HuH-7 (cell line): Measurements from ENCODE around the gene CEMIP.

ENCODE experiments used
- DNase-seq: peaks from one replicate; pipeline ENCODE4 v3.0.0; 2011; ENCODE audit warnings: low spot score

The CEMIP gene

GRCh38 chr15:80929689-80930088 lies 150.5 kb downstream of the CEMIP start:
- DNase-seq = no peak

DNA sequence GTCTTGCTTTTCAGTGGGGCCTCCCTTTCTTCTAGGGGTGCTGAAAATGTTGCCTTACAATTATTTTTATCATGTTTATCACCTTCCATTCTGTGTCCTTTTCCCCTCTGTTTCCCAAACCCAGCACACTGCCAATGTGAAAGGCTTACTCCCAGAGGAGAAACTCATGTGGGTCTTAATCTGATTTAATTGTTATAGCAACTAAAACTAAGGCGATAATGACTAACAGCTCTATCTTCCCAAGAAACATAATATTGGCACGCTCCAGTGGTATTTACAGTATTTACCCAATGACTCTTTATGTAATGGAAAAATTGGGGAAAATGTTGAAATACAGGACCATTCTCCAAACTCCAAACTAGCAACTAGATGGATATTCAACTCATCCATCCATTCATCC lies 152.0 kb downstream of the CEMIP start:
- DNase-seq = no peak

DNA sequence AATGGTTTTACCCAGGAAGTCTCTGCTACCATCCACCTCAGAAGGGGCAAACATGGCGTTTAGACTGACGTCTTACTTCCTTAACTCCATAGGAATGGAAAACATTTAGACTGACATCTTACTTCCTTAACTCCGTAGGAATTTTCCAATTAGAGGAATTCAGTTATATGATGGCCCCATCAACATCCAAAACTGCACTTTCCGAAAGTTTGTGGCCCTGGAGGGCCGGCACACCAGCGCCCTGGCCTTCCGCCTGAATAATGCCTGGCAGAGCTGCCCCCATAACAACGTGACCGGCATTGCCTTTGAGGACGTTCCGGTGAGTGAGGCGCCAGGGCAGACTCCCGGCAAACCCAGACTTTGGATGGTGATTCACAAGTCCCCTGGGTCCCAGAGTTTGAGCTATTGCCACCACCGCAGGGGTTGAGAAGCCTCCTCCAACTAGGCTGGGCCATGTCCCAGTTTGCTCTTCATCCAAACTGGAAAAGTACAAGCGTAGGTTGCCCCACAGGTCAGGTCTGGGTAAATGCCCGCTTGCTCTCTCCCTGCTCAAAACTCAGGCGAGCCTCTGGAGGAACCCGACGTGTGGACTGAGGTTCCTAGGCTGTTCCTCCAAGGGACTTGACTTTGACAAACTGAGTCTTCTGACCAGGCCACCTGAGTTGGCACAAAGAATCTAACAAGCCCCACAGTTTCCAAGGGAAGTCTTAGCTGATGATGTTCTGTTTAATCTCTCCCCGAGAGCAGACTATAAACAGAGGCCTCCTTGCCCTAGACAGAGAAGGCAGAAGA lies 152.7 kb downstream of the CEMIP start:
- DNase-seq = no peak

- no peak for DNase-seq
Observed at GRCh38 chr15:80932513-80932815, 153.3 kb downstream of the CEMIP start.

- DNase-seq = no peak
Observed at GRCh38 chr15:80932989-80933388, 153.8 kb downstream of the CEMIP start.

DNA sequence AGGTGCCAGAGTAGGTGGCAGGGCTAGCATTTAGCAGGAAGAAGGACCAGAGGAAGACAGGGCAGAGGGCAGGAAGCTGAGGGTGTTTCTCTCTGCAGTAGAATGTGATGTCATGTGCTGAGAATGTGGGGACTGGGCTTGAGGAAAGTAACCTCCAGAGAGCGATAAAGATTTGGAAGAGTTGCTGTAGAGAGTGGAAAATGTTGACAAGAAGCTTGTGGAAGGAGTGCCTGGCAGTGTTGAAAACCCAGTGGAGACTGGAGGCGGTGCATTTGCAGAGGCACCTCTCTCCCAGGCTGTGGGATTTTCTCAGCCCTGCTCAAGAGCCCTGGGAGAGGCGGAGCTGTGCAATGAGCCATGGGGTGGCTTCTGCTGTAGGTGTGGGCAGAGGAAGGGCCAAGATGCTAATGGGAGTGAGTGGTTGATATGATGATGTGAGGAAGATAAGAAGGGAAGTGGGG lies 155.6 kb downstream of the CEMIP start:
- no peak for DNase-seq

DNA sequence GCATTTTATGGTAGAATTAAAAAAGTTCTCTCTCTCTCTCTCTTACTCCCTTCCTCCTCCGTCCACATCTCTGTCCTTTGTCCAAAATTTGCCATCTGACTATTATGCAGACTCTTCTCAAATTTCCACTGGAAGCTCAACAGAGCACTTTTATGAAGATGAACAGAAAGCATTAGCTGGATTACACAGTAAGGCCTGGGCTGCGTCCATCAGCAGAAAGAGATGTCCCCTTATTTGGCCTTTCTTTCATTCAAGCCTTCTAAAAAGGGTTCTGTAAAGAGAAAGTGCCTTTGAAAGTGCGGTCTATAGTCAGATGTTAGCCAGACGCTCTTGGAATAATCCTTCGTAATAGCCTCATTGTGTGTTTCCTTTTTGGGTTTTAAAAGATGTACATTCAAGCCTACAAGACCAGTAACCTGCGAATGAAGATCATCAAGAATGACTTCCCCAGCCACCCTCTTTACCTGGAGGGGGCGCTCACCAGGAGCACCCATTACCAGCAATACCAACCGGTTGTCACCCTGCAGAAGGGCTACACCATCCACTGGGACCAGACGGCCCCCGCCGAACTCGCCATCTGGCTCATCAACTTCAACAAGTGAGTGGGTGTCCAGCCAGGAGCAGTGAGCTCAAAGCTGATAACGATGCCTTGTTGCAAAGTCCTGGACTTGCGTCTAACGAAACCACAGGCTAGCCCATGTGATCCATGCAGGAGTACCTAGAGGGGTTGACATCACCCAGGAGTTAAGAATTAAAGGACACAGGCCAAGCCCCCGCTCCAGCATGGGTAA lies 157.3 kb downstream of the CEMIP start:
- no peak for DNase-seq

DNA sequence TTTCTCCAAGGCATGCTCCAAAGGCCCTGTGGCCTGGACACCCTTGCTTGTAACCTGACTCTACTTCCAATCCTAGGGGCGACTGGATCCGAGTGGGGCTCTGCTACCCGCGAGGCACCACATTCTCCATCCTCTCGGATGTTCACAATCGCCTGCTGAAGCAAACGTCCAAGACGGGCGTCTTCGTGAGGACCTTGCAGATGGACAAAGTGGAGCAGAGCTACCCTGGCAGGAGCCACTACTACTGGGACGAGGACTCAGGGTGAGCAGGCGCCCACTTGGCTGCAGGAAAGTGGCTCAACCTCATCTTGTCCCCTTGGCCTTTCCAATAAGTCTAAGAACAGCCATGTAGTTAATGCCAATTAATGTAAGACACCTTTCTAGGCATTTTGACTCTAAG lies 158.5 kb downstream of the CEMIP start:
- no peak for DNase-seq

- DNase-seq = no peak
Observed at GRCh38 chr15:80939216-80939615, 160.0 kb downstream of the CEMIP start.

- DNase-seq = no peak
Observed at GRCh38 chr15:80940331-80940730, 161.2 kb downstream of the CEMIP start.

DNA sequence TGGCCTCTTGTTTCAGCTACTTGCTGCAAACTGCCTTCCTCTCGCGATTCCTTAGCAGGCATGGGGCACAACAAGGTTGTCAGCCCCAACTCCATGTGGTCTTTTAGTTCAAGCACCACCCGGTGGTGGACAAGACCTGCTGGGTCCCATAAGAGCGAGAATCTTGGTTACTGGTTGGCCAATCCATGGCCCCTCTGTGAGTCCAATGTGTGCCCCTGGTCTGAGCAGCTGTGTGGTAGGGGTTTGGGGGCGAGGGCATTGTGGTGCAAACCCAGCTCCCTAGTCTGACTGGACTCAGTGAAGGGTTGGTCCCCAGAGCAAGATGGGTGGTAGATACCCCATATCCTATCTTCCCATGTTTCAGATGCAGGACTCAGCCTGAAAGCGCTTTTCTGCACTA lies 161.7 kb downstream of the CEMIP start:
- DNase-seq = no peak

DNA sequence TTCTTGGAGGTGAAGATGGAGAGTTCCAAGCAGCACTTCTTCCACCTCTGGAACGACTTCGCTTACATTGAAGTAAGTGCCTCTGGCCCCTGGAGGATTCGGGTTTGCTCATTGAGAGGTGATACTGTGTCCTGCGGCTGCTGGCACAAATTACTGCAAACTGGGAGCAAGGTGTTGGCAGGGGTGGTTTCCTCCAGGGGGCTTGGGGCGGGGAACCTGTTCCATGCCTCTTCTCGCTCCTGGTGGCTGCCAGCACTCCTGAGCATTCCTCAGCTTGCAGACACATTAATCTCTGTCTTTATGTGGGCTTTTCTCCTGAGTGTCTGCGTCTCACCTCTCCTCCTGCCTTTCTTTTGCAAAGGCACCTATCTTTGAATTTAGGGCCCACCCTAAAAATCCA lies 163.1 kb downstream of the CEMIP start:
- DNase-seq = no peak

DNA sequence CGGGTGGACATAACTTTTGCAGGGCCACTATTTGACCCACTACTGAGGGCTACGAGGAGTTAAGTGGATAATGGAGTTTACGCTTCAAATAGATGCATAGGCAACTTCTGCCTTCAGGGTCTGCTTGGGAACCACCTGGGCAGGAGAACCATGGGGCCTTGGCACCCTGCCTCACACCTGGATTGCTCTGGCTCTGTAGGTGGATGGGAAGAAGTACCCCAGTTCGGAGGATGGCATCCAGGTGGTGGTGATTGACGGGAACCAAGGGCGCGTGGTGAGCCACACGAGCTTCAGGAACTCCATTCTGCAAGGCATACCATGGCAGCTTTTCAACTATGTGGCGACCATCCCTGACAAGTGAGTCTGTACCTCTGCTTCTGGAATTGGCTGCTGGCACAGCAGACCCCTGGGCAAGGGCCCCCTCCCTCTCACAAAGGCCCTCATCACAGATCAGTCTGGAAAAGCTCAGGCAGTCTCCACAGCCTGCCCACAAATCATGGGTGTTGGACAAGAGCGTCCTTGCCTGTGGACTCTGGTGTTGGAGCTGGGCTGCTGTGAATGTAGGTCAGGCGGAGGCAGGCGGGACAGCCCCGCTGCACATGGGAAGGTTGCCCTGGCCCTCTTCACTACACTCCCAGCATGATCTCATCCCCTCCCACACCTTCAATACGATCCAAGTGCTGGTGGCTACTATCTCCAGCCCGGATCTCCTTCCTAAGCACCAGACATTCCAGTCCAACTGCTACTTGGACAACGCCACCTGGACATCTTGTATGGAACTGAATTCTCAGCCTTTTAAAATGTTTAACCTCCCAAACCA lies 163.8 kb downstream of the CEMIP start:
- no peak for DNase-seq

DNA sequence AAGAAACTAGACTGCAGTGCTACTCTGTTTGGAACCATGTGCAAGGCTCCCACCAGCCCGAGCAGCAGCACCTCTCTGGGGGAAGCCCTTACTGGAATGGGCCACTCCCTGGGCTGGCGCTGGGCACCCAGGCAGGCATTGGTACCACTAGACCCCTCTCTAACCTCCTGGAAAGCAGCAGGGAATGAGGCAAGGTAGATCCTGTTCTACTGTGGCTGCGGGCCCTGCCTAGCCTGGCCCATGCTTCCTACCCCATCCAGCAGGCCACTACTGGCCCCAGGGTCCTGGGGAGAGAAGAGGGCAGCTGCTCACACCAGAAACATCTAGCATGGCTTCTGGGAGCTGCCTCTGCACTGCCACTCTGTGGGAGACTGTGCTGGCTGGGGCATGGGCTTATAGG lies 165.6 kb downstream of the CEMIP start:
- no peak for DNase-seq

DNA sequence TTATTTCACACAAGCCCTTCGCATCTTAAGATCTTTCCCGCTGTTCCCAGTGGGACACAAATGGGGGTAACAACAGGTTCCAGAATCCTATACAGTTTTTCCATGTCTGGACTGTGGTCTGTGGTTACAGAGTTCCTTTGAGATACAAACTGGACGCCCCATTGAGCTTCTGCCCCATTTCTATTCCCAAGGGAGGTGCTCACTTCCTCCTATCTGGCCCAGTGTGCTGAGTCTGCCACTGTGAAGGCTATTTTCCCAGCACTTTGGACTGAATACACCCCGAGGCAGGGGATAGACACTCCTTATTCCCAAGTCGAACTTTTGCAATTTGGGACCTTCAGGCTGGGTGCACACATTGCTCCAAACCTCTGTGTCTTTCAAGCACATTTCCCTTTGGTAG lies 166.4 kb downstream of the CEMIP start:
- DNase-seq = no peak

GRCh38 chr15:80946576-80946975 lies 167.4 kb downstream of the CEMIP start:
- DNase-seq = no peak

- DNase-seq = no peak
Observed at GRCh38 chr15:80948651-80949292, 169.6 kb downstream of the CEMIP start.

DNA sequence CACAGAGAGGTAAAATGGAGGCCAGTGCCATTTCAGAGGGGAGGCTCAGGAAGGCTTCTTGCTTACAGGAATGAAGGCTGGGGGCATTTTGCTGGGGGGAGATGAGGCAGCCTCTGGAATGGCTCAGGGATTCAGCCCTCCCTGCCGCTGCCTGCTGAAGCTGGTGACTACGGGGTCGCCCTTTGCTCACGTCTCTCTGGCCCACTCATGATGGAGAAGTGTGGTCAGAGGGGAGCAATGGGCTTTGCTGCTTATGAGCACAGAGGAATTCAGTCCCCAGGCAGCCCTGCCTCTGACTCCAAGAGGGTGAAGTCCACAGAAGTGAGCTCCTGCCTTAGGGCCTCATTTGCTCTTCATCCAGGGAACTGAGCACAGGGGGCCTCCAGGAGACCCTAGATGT lies 170.6 kb downstream of the CEMIP start:
- no peak for DNase-seq

DNA sequence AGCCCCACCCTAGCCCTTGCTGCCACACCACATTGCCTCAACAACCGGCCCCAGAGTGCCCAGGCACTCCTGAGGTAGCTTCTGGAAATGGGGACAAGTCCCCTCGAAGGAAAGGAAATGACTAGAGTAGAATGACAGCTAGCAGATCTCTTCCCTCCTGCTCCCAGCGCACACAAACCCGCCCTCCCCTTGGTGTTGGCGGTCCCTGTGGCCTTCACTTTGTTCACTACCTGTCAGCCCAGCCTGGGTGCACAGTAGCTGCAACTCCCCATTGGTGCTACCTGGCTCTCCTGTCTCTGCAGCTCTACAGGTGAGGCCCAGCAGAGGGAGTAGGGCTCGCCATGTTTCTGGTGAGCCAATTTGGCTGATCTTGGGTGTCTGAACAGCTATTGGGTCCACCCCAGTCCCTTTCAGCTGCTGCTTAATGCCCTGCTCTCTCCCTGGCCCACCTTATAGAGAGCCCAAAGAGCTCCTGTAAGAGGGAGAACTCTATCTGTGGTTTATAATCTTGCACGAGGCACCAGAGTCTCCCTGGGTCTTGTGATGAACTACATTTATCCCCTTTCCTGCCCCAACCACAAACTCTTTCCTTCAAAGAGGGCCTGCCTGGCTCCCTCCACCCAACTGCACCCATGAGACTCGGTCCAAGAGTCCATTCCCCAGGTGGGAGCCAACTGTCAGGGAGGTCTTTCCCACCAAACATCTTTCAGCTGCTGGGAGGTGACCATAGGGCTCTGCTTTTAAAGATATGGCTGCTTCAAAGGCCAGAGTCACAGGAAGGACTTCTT lies 171.3 kb downstream of the CEMIP start:
- no peak for DNase-seq

DNA sequence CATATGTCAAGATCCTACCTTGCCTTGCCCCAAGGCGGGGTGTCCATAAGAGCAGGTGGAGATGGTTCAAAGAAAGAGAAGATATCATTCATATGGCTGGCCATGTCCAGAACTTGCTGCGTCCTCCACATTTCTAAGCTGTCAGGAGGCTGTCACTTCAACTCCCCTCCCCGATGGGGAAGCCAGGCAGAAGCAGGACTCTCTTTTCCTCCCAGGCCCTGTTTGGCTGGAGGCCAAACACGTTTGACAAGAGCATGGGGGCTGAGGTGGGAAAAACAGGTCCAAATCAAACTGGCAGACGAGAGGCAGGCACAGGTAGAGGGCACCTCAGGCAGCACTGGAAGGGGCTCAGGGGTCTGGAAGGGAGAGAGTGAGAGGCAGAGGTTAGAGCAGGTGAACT lies 172.8 kb downstream of the CEMIP start:
- DNase-seq = no peak
